ENCODE measurements around the gene CCDC150.
A peak's percentile ranks its signal among the peaks of the same experiment; 100 is the strongest.

The CCDC150 gene

GRCh38 chr2:196592911-196593881, 46.3 kb upstream of the CCDC150 start, which contains the start of gene HECW2:
Gene HECW2 (minus strand): TSS chr2:196593554.
- ChIA-PET POLR2A (no interaction called here), CTCF (interaction anchor here (1.6 kb wide), 1 partner anchor 140 kb away, joined by 3 read pairs; no protein-coding TSS in a partner anchor)
- peak; percentile 39 for TF ChIP-seq CTCF (IDR thresholded peaks at IDR 0.05; ENCODE audit: control extremely low read depth, extremely low read depth, low read depth, missing control alignments)
- peak; percentile 68 for DNase-seq (ENCODE audit: extremely low spot score)

- no peak for DNase-seq (ENCODE audit: extremely low spot score)
- CTCF ChIA-PET = no interaction called here
- POLR2A ChIA-PET = interaction anchor here (0.6 kb wide), 1 partner anchor 14 kb away, joined by 4 read pairs; no protein-coding TSS in a partner anchor
- no peak for TF ChIP-seq CTCF (IDR thresholded peaks at IDR 0.05; ENCODE audit: control extremely low read depth, extremely low read depth, low read depth, missing control alignments)
Observed at GRCh38 chr2:196594158-196594557, 45.4 kb upstream of the CCDC150 start.

GRCh38 chr2:196597531-196597930, 42.0 kb upstream of the CCDC150 start:
- ChIA-PET POLR2A (no interaction called here), CTCF (no interaction called here)
- DNase-seq (ENCODE audit: extremely low spot score) = no peak
- TF ChIP-seq CTCF (IDR thresholded peaks at IDR 0.05; ENCODE audit: control extremely low read depth, extremely low read depth, low read depth, missing control alignments) = no peak

- CTCF ChIA-PET = no interaction called here
- DNase-seq (ENCODE audit: extremely low spot score) = no peak
- POLR2A ChIA-PET = no interaction called here
- no peak for TF ChIP-seq CTCF (IDR thresholded peaks at IDR 0.05; ENCODE audit: control extremely low read depth, extremely low read depth, low read depth, missing control alignments)
Observed at GRCh38 chr2:196598412-196598811, 41.1 kb upstream of the CCDC150 start.

GRCh38 chr2:196598846-196599245, 40.7 kb upstream of the CCDC150 start:
- no peak for DNase-seq (ENCODE audit: extremely low spot score)
- POLR2A ChIA-PET = no interaction called here
- CTCF ChIA-PET = no interaction called here
- TF ChIP-seq CTCF (IDR thresholded peaks at IDR 0.05; ENCODE audit: control extremely low read depth, extremely low read depth, low read depth, missing control alignments) = no peak

- POLR2A ChIA-PET = no interaction called here
- TF ChIP-seq CTCF (IDR thresholded peaks at IDR 0.05; ENCODE audit: control extremely low read depth, extremely low read depth, low read depth, missing control alignments) = no peak
- DNase-seq (ENCODE audit: extremely low spot score) = no peak
- CTCF ChIA-PET = interaction anchor here (1.4 kb wide), 1 partner anchor 10 kb away, joined by 6 read pairs; no protein-coding TSS in a partner anchor
Observed at GRCh38 chr2:196601430-196602306, 37.8 kb upstream of the CCDC150 start.
